HG03460 (cell line): ENCODE measurements around the gene MYH6.

Experiments used
- ATAC-seq: cut with Tn5 transposase; IDR thresholded peaks from one replicate; pipeline ENCODE4 v1.9.1; 2021; ENCODE audit not compliant: unreplicated experiment

Gene MYH6

DNA sequence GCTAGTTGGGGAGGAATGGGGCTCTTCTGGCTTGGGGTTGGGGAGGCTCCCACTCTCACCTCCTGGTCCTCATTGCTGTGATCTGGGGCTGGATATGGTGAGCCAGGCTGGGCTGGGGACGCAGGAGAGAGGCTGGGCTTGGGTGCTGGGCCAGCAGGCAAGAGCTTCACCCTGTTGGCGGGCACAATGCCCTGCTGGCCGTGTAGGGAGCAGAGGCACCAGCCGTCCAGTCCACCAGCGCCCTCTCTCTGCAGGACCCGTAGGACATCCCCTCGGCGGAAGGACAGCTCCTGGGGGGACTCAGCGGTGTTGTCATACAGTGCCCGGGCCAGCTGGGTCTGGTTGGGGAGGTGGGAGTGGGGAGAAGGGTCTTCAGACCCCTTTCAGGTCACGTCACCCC lies 47.6 kb downstream of the MYH6 start:
- ATAC-seq = no peak

DNA sequence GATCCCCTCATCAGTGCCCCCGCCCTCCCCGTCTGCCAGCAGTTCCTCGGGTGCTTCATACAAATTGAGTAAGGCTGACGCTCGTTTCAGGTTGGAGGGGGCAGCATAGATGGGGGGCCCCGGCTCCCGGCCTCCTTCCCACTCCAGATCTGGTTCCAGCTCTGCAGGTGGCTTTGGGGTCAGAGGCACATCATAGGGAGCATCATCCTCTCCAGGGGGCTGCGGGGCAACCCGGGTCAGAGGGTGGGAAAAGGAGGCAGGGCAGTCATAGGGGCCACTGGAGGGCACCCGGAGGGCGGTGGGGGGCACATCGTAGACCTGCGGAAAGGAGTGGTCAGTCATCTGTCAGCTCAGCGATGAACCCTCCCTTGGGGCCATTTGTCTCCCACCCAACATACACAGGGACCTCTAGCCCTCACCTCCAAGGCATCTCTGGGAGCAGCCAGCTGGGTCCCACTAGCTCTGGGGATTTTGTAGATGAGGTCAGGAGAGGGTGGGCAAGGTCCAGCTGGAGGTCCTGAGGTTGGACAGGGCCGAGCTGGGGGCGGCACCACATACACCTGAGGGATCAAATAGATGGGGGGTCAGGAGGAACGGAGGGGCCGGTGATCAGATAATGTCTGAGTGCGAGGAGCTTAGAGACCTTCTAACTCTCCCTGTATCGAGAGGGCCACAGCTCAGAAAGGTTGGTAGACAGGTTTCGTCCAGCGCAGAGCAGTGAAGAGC lies 48.2 kb downstream of the MYH6 start:
- no peak for ATAC-seq

DNA sequence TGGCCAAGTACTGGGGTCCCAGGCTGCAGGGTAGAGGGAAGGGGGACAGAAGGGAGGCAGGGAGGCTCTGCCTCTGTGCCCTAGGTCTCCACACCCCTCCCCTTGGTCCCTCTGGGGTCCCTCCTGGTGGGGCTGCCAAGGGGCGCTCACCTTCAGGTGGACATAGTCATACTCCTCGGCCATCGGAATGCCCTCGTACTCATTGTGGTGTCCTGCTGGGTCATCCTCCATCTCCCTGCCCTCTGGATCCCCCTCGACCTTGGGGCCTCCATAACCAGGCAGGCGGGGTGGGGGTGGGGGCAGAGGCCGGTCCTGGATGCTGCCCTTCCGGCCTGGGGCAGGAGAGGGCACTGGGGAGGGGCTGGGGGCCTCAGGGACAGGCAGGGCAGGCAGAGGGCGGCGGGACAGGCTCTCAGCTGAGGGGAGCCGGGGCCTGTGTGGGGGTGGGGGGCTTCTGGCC lies 48.9 kb downstream of the MYH6 start:
- ATAC-seq = no peak

DNA sequence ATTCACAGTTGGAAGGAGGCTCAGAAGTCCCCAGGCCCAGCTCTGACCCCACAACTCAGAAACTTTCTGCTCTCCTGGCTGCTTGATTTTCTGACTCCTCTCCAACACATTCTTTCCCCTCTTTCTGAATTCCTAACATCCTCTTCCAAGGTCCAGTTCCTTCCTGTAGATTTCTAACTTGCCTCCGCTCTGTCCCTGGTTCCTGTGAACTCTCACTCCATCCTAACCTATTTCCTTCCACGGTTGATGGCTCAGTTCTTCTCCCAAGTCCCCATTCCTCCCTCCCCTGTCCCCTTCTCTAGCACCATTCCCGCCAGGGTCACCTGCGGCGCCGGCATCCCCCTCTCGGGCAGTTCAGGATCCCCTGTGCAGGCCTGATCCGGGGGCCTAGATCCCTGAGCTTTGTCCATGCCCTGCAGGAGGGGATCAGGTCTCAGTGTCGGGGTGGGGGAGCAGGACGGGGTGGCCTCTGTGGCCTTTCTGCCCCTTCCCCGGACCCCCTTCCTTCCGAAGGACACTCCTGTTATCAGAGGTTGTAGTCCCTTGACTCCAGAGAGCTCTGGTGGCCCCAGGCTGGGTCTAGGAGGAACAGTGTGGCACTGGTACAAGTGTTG lies 49.4 kb downstream of the MYH6 start:
- ATAC-seq = no peak

DNA sequence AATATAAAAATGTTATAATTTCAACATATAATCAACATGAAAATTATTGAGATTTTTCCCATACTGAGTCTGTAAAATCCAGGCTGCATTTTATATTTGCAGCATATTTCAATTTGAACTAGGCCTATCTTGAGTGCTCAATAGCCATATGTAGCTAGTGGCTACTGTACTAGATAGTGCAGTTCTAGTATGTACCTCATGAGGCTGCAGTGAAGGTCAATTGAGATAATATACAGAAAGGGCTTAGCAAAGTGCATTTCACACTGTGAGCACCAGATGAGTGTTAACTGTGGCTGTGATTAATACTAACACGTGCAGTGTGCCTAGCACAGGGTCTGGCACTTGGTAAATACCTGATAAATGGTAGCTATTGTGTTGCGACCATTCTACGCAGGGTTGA lies 50.0 kb downstream of the MYH6 start:
- ATAC-seq = no peak

DNA sequence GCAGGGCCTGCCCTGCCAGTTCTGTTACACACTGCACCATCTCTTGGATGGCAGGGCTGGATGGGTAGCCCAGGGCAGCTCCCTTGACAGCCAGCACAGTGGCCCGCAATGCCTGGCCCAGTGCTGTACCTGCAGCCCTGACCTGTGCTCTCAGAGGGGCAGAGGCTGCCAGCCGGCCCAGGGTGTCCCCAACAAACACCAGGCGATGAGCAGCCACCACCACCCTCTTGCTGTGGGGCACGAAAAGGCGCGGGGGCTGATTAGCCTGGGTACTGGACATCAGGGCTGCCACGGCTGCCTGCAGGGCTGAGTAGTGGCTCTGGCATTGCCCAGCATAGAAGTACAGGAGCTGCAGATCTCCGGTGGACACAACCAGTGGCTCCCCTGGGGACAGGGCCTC lies 50.8 kb downstream of the MYH6 start:
- ATAC-seq = no peak

DNA sequence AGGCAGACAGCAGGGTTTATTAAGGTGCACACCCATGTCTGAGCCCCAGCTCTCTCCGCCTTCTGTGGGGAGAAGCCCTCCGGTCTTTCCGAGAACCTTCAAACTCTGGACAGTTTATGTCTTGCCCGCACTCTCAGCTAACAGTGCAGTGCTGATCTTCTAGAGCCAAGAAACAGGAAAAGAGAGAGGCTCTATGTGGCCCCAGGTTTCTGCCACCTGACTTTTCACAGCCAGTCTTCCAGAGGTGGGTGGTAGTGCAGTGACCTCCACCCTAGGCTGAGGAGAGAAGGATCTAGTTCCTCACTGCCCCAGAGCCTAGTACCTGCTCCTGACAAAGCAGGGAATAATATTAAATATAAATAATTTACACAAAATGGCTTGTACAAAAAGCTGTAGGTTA lies 51.4 kb downstream of the MYH6 start:
- no peak for ATAC-seq

DNA sequence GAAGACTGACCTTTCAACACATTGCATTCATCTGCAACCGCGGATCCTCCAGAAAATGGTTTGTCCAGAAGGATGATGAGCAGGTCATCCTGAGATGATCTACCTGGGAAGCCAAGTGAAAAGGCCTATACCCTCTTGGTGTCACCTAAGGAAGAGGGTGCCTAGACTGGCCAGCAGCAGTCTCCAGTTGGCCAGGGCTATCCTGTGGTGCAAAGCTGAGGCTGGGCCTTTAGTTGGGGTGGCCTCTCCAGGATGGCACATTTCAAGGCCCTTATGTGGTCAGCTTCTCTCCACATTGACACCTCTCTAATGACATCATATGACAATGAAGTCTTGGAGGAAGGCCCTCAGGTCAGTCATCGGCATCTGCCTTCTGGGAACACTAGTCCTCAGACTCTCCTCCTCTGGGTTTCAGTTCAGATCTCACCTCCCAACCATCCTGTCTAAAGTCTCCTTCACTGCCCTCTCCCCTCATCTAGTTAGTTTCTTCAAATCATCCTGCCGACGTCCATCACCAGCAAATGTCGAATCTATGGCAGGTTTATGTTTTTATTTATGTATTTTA lies 52.1 kb downstream of the MYH6 start:
- no peak for ATAC-seq

DNA sequence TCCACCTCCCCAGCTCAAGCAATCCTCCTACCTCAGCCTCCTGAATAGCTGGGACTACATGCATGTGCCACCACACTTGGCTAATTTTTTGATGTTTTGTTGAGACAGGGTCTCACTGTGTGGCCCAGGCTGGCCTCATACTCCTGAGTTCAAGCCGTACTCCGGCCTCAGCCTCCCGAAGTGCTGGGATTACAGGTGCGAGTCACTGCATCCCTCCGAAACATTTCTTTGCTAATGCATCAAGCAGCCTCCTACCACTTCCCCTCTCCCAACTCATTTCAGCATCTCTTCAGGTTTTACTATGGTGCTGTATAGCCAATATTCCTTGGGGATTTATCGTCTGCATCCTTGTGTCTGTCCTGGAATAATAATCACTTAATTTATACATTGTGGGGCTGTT lies 53.1 kb downstream of the MYH6 start:
- ATAC-seq = no peak

DNA sequence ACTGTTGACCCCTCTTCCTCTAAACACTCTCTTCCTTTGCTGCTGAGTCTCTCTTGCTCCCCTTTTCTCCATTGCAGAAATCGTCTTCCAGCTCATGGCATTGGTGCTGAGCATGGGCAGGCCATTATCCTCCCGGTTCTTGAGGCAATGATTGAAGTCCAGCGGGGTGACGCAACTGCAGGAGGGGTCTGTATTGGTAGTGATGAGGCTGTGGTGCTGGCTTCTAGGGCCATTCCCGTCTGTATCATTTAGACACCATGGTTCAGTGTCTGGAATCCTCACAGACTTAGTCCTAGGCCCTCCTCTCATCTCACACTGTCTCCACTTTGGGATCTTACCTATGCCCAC lies 54.7 kb downstream of the MYH6 start:
- ATAC-seq = no peak

DNA sequence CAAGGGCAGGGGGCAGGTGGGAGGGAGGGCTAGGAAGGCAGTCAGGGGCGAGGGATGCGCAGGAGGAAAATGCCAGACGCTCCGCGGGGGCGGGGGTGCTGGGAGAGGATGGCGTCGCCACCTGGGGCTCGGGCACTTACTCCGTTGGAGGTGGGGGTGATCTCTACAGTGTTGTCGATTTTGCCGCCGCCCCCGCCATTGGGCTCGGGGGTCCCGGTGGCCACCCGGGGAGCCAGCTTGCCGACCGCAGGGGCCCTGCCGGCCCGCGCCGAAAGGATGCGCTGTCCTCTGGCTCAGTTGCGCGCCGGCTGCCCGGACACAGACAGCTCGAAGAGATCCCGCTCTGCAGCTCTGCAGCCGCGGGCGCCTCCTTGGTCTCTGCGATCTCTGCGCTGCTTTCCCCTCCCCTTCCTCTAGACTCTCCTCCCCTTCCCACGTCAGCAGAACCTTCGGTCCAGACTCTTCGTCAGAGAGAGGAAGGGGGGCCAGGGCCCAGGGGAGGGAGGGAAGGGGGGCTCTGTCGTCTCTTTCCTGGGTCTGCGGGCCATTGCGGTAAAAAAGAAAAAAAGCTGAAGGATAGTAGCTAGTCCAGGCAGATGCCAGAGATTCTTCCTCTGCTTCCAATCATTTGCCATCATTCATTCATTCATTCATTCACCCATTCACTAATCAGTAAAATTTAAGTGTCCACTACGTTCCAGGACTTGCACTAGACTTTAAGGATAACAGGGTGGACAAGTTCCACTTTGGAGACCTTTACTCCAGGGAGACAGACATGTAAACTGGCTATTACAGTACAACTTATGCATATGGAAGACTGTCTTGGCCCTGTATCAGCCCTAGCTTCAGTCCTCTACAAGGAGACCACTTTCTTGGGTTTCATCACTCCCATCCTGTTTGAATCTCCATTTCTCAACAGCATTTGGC lies 55.3 kb downstream of the MYH6 start, which contains the start of gene SLC22A17:
Gene SLC22A17 (minus strand): TSS at position 382 of the 927 bp plus-strand sequence.
- ATAC-seq = no peak

DNA sequence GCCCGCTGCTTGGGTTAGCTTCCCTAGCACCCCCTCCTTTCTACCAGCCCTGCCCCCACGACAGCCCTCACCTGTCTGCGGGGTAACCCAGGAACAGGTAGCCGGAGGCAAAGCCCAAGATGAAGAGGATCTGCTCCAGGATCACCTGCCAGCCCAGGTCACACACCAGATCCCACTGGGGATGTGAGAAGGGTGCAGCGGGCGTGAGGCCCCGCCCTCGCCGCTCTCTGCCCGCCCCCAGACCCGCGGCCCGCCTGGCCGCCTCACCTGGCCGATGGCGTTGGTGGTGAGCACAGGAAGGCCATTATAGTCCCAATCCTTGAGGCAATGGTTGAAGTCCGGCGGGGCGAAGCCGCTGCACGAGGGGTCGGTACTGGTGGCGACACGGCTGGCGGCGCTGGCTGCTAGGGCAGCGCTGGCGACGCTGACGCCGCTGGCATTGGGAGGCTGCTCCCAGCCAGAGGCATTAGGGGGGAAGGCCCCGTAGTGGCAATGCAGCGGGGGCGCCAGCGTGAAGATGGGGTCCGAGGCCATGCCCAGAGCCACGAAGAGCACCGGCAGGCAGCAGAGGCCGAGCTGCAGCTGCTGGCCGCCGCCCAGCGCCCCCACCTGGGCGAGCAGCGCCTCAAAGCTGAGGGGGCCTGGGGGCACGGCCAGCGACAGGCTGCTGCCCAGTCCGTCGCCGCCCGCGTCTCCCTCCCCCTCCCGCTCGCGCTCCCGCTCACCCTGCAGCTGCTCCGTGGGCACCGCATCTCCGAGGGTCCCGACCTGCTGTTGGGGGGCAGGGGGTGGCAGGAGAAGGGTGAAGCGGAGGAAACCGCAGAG lies 56.2 kb downstream of the MYH6 start:
- ATAC-seq = no peak

DNA sequence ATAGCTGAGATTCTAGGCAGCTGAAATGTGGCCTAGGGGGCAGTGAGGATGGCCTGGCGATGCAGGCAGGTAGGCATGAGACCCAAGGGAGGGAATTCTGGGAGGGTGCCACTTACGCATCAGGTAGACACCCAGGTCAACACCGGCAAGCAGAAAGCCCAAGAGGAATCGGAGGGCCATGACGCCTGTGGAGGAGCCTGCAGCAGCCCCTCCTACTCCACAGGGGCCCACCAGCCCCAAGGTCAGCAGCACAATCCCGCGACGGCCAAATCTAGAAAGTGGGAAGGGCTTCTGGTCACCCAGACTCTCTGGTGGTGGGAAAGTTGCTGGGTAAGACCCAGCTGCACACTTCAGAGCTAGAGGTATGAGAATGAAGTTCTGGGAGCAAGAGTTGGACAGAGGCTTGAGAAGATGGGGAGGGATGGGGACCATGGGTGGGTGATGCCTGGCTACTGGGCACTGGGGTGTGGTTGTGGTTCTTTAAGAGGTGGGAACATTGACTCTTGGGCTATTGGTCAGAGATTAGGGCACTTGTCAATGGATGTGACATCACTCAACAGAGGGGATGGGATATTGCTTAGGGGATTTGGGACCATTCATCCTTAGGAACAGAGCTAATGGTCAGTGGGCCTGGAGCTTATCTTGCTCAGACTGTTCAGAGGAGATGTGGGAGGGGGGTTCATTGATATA lies 58.8 kb downstream of the MYH6 start:
- ATAC-seq = no peak

DNA sequence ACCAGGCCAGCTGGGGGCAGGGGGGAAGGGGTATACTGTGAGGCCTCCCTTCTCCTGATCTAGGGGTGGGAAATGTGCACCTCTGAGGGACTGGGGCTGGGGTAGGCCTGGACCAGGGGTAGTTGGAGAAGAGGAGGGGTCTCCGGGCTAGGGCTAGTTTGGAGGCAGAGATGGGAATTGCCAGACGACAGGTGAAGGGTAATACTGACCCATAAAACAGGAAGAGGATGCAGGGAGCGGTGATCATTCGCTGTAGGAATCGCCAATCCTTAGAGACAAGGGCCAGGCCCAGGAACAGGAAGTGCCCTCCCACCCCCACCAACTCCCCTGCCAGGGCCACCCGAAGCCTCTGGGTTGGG lies 59.8 kb downstream of the MYH6 start:
- ATAC-seq = no peak

DNA sequence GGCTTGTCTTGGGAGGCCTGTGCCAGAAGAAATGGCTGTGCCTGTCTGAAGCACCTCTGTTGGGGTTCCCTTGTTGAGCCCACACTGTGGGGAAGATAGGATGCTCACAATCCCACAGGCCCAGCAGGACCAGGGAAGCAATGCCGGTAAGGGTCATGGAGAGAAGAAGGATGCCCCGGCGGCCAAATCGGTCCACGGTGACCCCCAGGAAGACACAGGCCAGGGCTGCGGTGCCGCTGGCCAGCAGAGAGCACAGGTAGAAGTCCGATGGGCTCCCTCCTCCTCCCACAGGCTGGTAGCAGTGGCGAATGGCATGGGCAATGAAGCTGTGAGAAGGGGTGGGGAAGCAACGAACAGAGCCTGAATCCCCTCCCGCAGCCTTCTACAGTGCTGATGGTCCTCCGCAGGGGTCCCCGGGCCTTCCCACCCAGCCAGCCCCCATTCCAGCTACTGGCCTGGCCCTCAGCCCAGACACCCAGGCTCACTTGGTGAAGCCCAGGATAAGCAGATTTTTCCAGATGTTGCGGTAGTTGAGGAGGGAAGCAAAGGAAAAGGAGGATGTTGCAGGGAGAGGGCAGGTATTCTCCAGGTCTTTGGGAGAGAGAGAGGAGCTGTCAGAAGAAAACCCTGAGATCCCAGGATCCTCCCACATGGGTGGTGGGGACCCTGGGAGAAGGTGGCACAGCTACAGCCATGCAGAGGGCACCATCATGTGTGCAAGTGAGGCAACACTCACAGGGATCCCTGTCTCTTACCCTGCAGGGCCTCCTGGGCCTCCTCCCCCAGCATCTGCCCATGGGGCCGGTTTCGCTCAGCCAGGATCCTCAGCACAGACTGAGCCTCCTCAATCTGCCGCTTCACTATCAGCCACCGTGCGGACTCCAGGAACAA lies 60.4 kb downstream of the MYH6 start:
- ATAC-seq = no peak

DNA sequence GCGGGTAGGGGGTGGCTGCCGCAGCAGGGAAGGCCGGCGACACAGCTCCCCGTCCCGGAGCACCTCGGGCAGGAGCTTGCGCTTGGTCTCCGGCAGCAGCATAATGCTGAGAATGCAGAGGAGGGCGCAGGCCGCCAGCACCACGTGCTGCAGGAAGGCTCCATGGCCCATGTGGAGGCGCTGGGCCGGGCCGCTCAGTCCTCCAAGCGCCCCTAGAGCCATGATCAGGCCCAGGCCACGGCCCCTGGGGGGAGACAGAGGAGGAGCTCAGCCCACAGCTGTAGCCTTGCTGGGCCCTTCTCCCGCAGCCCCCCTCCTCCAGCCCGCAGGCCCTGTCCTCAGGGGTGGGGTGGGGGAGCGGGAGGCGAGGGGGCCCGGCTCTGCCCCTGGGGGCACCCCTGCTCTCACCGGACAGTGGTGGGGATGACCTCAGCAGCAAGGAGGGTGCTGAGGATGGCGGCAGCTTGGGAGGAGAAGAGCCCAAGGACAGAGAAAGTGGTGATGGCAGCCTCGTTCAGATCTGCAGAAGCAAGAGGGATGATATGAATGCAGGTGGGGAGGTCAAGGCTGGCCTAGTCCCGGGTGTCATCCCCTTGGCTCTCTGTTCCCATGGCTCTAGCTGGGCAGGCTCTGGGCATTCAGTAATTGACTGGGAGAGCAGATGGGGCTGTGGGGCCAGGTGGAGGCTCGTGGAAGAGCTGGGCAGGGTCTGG lies 61.2 kb downstream of the MYH6 start:
- ATAC-seq = no peak

DNA sequence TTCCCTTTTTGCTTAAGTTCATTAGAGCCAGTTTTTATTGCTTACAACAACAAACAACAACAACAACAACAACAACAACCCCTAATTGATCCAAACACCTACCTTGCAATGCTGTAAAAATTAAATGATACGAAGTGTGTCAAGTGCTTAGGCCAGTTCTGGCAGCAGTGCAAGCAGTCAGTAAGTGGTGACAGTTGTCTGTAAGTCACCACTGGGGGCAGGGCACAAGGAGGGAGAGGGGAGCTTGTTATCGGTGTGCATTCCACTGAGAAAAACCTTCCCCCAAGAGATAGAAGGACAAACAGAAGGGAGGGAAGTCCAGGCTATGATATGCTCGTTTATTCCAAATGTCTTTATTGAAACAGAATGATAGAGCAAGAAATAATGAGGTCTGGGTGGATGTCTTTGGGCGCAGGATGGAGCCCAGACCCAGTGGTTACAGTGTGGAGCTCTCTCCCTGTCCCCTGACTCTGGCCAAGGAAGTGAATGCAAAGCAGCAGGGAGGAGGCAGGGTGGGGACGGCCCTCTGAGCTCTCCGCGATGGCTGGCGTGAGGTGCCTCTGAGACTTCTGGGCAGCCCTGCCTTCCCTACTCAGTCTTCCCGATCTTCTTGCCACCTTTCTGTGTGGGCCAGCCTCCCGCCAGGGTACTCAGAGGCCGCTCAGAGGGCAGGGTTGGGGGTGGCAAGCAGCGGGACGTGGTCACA lies 61.9 kb downstream of the MYH6 start:
- no peak for ATAC-seq

DNA sequence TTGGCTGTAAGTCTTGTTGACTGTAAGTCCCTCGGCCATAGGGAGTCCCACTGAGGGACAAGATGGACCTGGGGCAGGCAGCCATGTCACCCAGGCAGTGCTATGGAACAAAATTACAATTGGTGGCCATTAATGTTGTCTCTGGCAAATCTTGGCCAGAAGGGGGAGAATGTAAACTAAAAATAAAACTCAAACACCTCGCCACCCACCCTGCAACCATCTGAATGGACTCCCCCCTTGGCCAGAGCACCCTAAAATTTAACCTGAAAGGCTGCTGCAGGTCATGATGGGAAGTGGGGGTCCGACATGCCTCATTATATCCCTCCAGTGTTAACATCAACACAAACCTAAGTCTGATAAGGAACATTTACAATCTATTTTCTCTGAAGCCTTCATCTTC lies 63.6 kb downstream of the MYH6 start:
- ATAC-seq = no peak
